GM23338 (cell line): ENCODE results near the gene GPC5. TPM values are rescaled to one million over a fixed set of nuclear protein-coding genes. Genes with fewer than 3 reads are reported as not detected.

Experiments used
- ATAC-seq: fragments of 200-7000 bp; cut with Tn5 transposase; 3 replicates; pipeline ENCODE4 v1.9.1; 2020
- DNase-seq: peaks from one replicate; pipeline ENCODE4 v3.0.0-alpha.2; 2015; ENCODE audit warnings: low spot score
- H2AFZ ChIP-seq: fragments of 200-600 bp; sonication (generic); 2 replicates; pipeline ENCODE4 v1.8.0; 2016; ENCODE audit warnings: antibody characterized with exemption, mild to moderate bottlenecking, moderate library complexity
- H3F3A ChIP-seq: fragments of 200-600 bp; sonication (generic); replicated peaks from 2 replicates; pipeline ENCODE4 v1.8.0; 2017; ENCODE audit warnings: antibody characterized with exemption, mixed run types, low read depth
- H3K27ac ChIP-seq: fragments of 200-600 bp; sonication (generic); 2 replicates; pipeline ENCODE4 v1.6.1; 2016; ENCODE audit warnings: low read depth
- H3K27me3 ChIP-seq: fragments of 200-600 bp; sonication (generic); 2 replicates; pipeline ENCODE4 v1.8.0; 2016; ENCODE audit warnings: mild to moderate bottlenecking, mixed run types, moderate library complexity; ENCODE audit not compliant: insufficient read depth
- H3K36me3 ChIP-seq: fragments of 200-600 bp; sonication (generic); 2 replicates; pipeline ENCODE4 v1.8.0; 2016; ENCODE audit warnings: mild to moderate bottlenecking; ENCODE audit not compliant: insufficient read depth
- H3K4me1 ChIP-seq: fragments of 200-600 bp; sonication (generic); 2 replicates; pipeline ENCODE4 v1.8.0; 2016; ENCODE audit warnings: mild to moderate bottlenecking, moderate library complexity; ENCODE audit not compliant: insufficient read depth
- H3K4me2 ChIP-seq: fragments of 200-600 bp; sonication (generic); 2 replicates; pipeline ENCODE4 v1.7.1; 2017; ENCODE audit warnings: mixed run types
- H3K4me3 ChIP-seq: fragments of 200-600 bp; sonication (generic); 2 replicates; pipeline ENCODE4 v1.6.1; 2016; ENCODE audit warnings: mixed run types
- H3K79me2 ChIP-seq: fragments of 200-600 bp; sonication (generic); replicated peaks from 2 replicates; pipeline ENCODE4 v1.8.0; 2017; ENCODE audit warnings: mild to moderate bottlenecking; ENCODE audit not compliant: insufficient read depth
- H3K9me2 ChIP-seq: fragments of 200-600 bp; sonication (generic); 2 replicates; pipeline ENCODE4 v1.8.0; 2017; ENCODE audit not compliant: insufficient read depth
- H4K20me1 ChIP-seq: fragments of 200-600 bp; sonication (generic); replicated peaks from 2 replicates; pipeline ENCODE4 v1.8.0; 2017; ENCODE audit warnings: mild to moderate bottlenecking; ENCODE audit not compliant: insufficient read depth
- H3K27ac Mint-ChIP-seq: 2 replicates; pipeline ENCODE4 v1.8.0; 2020; ENCODE audit warnings: inconsistent platforms, mild to moderate bottlenecking, moderate library complexity, mixed read lengths
- H3K27me3 Mint-ChIP-seq: 3 replicates; pipeline ENCODE4 v1.8.0; 2022; ENCODE audit warnings: low read depth, mild to moderate bottlenecking, moderate library complexity, mixed read lengths, inconsistent platforms; ENCODE audit not compliant: insufficient read depth, poor library complexity
- H3K36me3 Mint-ChIP-seq: 3 replicates; pipeline ENCODE4 v1.8.0; 2021; ENCODE audit warnings: low read depth, mild to moderate bottlenecking, inconsistent platforms, moderate library complexity, mixed read lengths
- H3K4me1 Mint-ChIP-seq: 3 replicates; pipeline ENCODE4 v1.8.0; 2020; ENCODE audit warnings: mild to moderate bottlenecking, inconsistent platforms, mixed read lengths
- H3K4me3 Mint-ChIP-seq: 3 replicates; pipeline ENCODE4 v1.8.0; 2021; ENCODE audit warnings: moderate library complexity, mild to moderate bottlenecking, inconsistent platforms, mixed read lengths
- H3K9me3 Mint-ChIP-seq: 3 replicates; pipeline ENCODE4 v1.8.0; 2020; ENCODE audit warnings: moderate library complexity, mild to moderate bottlenecking, inconsistent platforms, mixed read lengths
- CREB1 ChIP-seq: fragments of 250-450 bp; sonication (Bioruptor Pico); IDR thresholded peaks from 2 replicates; pipeline ENCODE4 v1.5.0; 2020; ENCODE audit warnings: low read depth, mild to moderate bottlenecking, moderate library complexity
- EZH2 ChIP-seq: fragments of 200-600 bp; sonication (generic); IDR thresholded peaks from one replicate; pipeline ENCODE4 v1.8.0; 2017; ENCODE audit warnings: antibody characterized with exemption, mild to moderate bottlenecking, low read depth; ENCODE audit not compliant: unreplicated experiment
- EZH2phosphoT487 ChIP-seq: fragments of 200-600 bp; sonication (generic); IDR thresholded peaks from one replicate; pipeline ENCODE4 v1.8.1; 2018; ENCODE audit warnings: antibody characterized with exemption; ENCODE audit not compliant: unreplicated experiment
- POLR2AphosphoS5 ChIP-seq: IDR thresholded peaks from 2 replicates; pipeline ENCODE4 v1.6.1; 2016; ENCODE audit warnings: antibody characterized with exemption, low read depth
- REST ChIP-seq: IDR thresholded peaks from one replicate; pipeline ENCODE4 v1.6.1; 2018; ENCODE audit warnings: antibody characterized with exemption; ENCODE audit not compliant: unreplicated experiment
- STAT1 ChIP-seq: IDR thresholded peaks from one replicate; pipeline ENCODE4 v1.6.1; 2016; ENCODE audit warnings: antibody characterized with exemption; ENCODE audit not compliant: unreplicated experiment
- ZNF114 ChIP-seq: fragments of 250-450 bp; sonication (Bioruptor Pico); IDR thresholded peaks from 2 replicates; pipeline ENCODE4 v1.5.0; 2020; ENCODE audit warnings: mild to moderate bottlenecking, moderate library complexity
- ZNF331 ChIP-seq: fragments of 250-450 bp; sonication (Bioruptor Pico); IDR thresholded peaks from 2 replicates; pipeline ENCODE4 v1.5.0; 2020; ENCODE audit warnings: low read depth, mild to moderate bottlenecking, moderate library complexity
- polyA plus RNA-seq: library from polyadenylated mRNA; unstranded; fragments of >200 nt; fragmentation: Nextera tagmentation; extraction: Ambion mirVana; gene quantifications from 2 replicates; pipeline ENCODE4 v1.2.1, GENCODE V29; 2016
- total RNA-seq: library from RNA; depleted of rRNA; stranded (reverse); fragments of >200 nt; shearing (Covaris generic); gene quantifications from 2 replicates; pipeline ENCODE4 v1.2.3, GENCODE V29; 2014
- TF ChIP-seq, protein P1 (sequence below), 2 experiments: fragments of 200-600 bp in 1 of 2; sonication (generic) in 1 of 2; conservative IDR thresholded peaks; 2 replicates each; pipeline versions ENCODE4 v1.5.1 to v1.6.1; 2016 to 2017; ENCODE audit warnings: antibody characterized with exemption in 2 of 2, low read depth in 2 of 2, mild to moderate bottlenecking in 2 of 2, moderate library complexity in 1 of 2
- TF ChIP-seq, protein P2 (sequence below): fragments of 250-450 bp; sonication (Bioruptor Pico); IDR thresholded peaks from 2 replicates; pipeline ENCODE4 v1.5.0; 2020; ENCODE audit warnings: mild to moderate bottlenecking, moderate library complexity

GPC5 gene
- total and polyA plus RNA-seq, 2 experiments from 2014 or later, result 0.95 to 1.1 TPM

GRCh38 chr13:92912629-92913028 is 1514.2 kb downstream of the GPC5 start:
- no peaks in the 10 kb centered on the region for H3K4me1 Mint-ChIP-seq
- no peaks in the 10 kb centered on the region for H3K9me3 Mint-ChIP-seq
- Histone ChIP-seq H3K9me2 (no peaks in the 10 kb centered on the region), H4K20me1 (no peaks in the 10 kb centered on the region), H3K36me3 (no peaks in the 10 kb centered on the region), H3F3A (no peaks in the 10 kb centered on the region), H3K79me2 (no peaks in the 10 kb centered on the region), H3K4me3 (no peak overlapping the region), H3K4me1 (no peaks in the 10 kb centered on the region), H3K27ac (no peak overlapping the region), H3K27me3 (no peaks in the 10 kb centered on the region), H2AFZ (no peak overlapping the region), H3K4me2 (no peak overlapping the region)
- ATAC-seq (no peak), DNase-seq (no peak)
- no peak overlapping the region for H3K4me3 Mint-ChIP-seq
- H3K27ac Mint-ChIP-seq, result no peak overlapping the region
- TF ChIP-seq POLR2AphosphoS5 (no peak), REST (no peak)
- H3K36me3 Mint-ChIP-seq, result no peaks in the 10 kb centered on the region
- H3K27me3 Mint-ChIP-seq, result no peaks in the 10 kb centered on the region

- Mint-ChIP-seq H3K27me3 (no peaks in the 10 kb centered on the region), H3K9me3 (no peaks in the 10 kb centered on the region), H3K4me3 (no peak overlapping the region), H3K27ac (no peak overlapping the region), H3K36me3 (no peaks in the 10 kb centered on the region), H3K4me1 (no peaks in the 10 kb centered on the region)
- Histone ChIP-seq H3K9me2 (no peaks in the 10 kb centered on the region), H3K36me3 (no peaks in the 10 kb centered on the region), H3K4me2 (no peak overlapping the region), H2AFZ (no peak overlapping the region), H3F3A (no peaks in the 10 kb centered on the region), H3K27ac (no peak overlapping the region), H3K79me2 (no peaks in the 10 kb centered on the region), H3K4me3 (no peak overlapping the region), H3K4me1 (no peaks in the 10 kb centered on the region), H3K27me3 (no peaks in the 10 kb centered on the region), H4K20me1 (no peaks in the 10 kb centered on the region)
- no peak for DNase-seq
- ATAC-seq, result no peak
- TF ChIP-seq CREB1 (CRISPR knock-in tag) (no peak), EZH2phosphoT487 (no peak), ZNF331 (no peak), STAT1 (no peak), ZNF114 (CRISPR knock-in tag) (no peak), EZH2 (no peak)
- TF ChIP-seq, protein P1, sequence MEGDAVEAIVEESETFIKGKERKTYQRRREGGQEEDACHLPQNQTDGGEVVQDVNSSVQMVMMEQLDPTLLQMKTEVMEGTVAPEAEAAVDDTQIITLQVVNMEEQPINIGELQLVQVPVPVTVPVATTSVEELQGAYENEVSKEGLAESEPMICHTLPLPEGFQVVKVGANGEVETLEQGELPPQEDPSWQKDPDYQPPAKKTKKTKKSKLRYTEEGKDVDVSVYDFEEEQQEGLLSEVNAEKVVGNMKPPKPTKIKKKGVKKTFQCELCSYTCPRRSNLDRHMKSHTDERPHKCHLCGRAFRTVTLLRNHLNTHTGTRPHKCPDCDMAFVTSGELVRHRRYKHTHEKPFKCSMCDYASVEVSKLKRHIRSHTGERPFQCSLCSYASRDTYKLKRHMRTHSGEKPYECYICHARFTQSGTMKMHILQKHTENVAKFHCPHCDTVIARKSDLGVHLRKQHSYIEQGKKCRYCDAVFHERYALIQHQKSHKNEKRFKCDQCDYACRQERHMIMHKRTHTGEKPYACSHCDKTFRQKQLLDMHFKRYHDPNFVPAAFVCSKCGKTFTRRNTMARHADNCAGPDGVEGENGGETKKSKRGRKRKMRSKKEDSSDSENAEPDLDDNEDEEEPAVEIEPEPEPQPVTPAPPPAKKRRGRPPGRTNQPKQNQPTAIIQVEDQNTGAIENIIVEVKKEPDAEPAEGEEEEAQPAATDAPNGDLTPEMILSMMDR (conservative IDR thresholded peaks at IDR 0.05; ENCODE audit: low read depth in 2 of 2), result no peak
- TF ChIP-seq, protein P2, sequence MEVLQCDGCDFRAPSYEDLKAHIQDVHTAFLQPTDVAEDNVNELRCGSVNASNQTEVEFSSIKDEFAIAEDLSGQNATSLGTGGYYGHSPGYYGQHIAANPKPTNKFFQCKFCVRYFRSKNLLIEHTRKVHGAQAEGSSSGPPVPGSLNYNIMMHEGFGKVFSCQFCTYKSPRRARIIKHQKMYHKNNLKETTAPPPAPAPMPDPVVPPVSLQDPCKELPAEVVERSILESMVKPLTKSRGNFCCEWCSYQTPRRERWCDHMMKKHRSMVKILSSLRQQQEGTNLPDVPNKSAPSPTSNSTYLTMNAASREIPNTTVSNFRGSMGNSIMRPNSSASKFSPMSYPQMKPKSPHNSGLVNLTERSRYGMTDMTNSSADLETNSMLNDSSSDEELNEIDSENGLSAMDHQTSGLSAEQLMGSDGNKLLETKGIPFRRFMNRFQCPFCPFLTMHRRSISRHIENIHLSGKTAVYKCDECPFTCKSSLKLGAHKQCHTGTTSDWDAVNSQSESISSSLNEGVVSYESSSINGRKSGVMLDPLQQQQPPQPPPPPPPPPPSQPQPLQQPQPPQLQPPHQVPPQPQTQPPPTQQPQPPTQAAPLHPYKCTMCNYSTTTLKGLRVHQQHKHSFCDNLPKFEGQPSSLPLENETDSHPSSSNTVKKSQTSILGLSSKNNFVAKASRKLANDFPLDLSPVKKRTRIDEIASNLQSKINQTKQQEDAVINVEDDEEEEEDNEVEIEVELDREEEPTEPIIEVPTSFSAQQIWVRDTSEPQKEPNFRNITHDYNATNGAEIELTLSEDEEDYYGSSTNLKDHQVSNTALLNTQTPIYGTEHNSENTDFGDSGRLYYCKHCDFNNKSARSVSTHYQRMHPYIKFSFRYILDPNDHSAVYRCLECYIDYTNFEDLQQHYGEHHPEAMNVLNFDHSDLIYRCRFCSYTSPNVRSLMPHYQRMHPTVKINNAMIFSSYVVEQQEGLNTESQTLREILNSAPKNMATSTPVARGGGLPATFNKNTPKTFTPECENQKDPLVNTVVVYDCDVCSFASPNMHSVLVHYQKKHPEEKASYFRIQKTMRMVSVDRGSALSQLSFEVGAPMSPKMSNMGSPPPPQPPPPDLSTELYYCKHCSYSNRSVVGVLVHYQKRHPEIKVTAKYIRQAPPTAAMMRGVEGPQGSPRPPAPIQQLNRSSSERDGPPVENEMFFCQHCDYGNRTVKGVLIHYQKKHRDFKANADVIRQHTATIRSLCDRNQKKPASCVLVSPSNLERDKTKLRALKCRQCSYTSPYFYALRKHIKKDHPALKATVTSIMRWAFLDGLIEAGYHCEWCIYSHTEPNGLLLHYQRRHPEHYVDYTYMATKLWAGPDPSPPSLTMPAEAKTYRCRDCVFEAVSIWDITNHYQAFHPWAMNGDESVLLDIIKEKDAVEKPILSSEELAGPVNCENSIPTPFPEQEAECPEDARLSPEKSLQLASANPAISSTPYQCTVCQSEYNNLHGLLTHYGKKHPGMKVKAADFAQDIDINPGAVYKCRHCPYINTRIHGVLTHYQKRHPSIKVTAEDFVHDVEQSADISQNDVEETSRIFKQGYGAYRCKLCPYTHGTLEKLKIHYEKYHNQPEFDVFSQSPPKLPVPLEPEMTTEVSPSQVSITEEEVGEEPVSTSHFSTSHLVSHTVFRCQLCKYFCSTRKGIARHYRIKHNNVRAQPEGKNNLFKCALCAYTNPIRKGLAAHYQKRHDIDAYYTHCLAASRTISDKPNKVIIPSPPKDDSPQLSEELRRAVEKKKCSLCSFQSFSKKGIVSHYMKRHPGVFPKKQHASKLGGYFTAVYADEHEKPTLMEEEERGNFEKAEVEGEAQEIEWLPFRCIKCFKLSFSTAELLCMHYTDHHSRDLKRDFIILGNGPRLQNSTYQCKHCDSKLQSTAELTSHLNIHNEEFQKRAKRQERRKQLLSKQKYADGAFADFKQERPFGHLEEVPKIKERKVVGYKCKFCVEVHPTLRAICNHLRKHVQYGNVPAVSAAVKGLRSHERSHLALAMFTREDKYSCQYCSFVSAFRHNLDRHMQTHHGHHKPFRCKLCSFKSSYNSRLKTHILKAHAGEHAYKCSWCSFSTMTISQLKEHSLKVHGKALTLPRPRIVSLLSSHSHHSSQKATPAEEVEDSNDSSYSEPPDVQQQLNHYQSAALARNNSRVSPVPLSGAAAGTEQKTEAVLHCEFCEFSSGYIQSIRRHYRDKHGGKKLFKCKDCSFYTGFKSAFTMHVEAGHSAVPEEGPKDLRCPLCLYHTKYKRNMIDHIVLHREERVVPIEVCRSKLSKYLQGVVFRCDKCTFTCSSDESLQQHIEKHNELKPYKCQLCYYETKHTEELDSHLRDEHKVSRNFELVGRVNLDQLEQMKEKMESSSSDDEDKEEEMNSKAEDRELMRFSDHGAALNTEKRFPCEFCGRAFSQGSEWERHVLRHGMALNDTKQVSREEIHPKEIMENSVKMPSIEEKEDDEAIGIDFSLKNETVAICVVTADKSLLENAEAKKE, result no peak
Observed at GRCh38 chr13:92913840-92914239, 1515.4 kb downstream of the GPC5 start.
